IMR-90 (cell line): Measurements from ENCODE around the gene RBMS2. TPM values are rescaled to one million over a fixed set of nuclear protein-coding genes. Genes with fewer than 3 reads are reported as not detected.

Experiments used
- ATAC-seq: fragments of 200-7000 bp; cut with Tn5 transposase; 2 replicates; pipeline ENCODE4 v1.9.1; 2020; ENCODE audit warnings: low read depth, mild to moderate bottlenecking, moderate library complexity
- BruUV-seq: library from RNA; stranded (reverse); fragments of 400-500 nt; replicated peaks from 2 replicates; lab custom pipeline; 2021; lab: Mats Ljungman, UMichigan
- CTCF ChIA-PET: fragments of 300-600 bp; formaldehyde crosslinking; extraction: SDS; loops from one replicate; lab custom pipeline; 2021; ENCODE audit warnings: antibody characterized with exemption; lab: Yijun Ruan, JAX
- POLR2A ChIA-PET: fragments of 300-600 bp; sonication (Branson Sonifier 250); formaldehyde crosslinking; loops from one replicate; lab custom pipeline; 2022; ENCODE audit warnings: antibody characterized with exemption; ENCODE audit not compliant: unreplicated experiment; lab: Charles Lee
- DNase-seq: peaks from one replicate; pipeline ENCODE4 v3.0.0; 2013
- H2AFZ ChIP-seq: replicated peaks from 2 replicates; pipeline ENCODE3; 2013; ENCODE audit warnings: low read length, mild to moderate bottlenecking; ENCODE audit not compliant: poor library complexity
- H2AK5ac ChIP-seq: 2 replicates; pipeline ENCODE4 v1.6.1; 2013; ENCODE audit warnings: low read depth, low read length, inconsistent platforms
- H2AK9ac ChIP-seq: replicated peaks from 2 replicates; pipeline ENCODE3; 2013; ENCODE audit warnings: mild to moderate bottlenecking, low read depth, low read length, moderate library complexity; ENCODE audit not compliant: poor library complexity
- H2BK120ac ChIP-seq: 2 replicates; pipeline ENCODE4 v1.6.1; 2013; ENCODE audit warnings: low read depth, low read length, inconsistent platforms
- H2BK15ac ChIP-seq: 3 replicates; pipeline ENCODE4 v1.6.1; 2013; ENCODE audit warnings: low read depth, low read length, inconsistent platforms
- H2BK20ac ChIP-seq: 2 replicates; pipeline ENCODE4 v1.6.1; 2013; ENCODE audit warnings: low read depth, mild to moderate bottlenecking, inconsistent platforms, low read length, moderate library complexity
- H2BK5ac ChIP-seq: 2 replicates; pipeline ENCODE4 v1.6.1; 2013; ENCODE audit warnings: mild to moderate bottlenecking, low read depth, low read length, inconsistent platforms; ENCODE audit not compliant: poor library complexity, severe bottlenecking
- H3K14ac ChIP-seq: replicated peaks from 2 replicates; pipeline ENCODE4 v1.6.1; 2013; ENCODE audit warnings: low read depth, low read length, inconsistent platforms
- H3K18ac ChIP-seq: 2 replicates; pipeline ENCODE4 v1.6.1; 2013; ENCODE audit warnings: low read depth, low read length, control low read depth
- H3K23ac ChIP-seq: 2 replicates; pipeline ENCODE4 v1.6.1; 2013; ENCODE audit warnings: low read depth, low read length, inconsistent platforms
- H3K27ac ChIP-seq: 2 replicates; pipeline ENCODE4 v1.5.1; 2013; ENCODE audit warnings: mild to moderate bottlenecking, control low read depth, low read length; ENCODE audit not compliant: insufficient read depth
- H3K27me3 ChIP-seq: 2 replicates; pipeline ENCODE4 v1.6.1; 2013; ENCODE audit warnings: low read length; ENCODE audit not compliant: control insufficient read depth, insufficient read depth
- H3K36me3 ChIP-seq: 2 replicates; pipeline ENCODE4 v1.6.1; 2013; ENCODE audit warnings: low read length, mixed read lengths; ENCODE audit not compliant: control insufficient read depth, insufficient read depth
- H3K4ac ChIP-seq: 2 replicates; pipeline ENCODE4 v1.6.1; 2013; ENCODE audit warnings: low read depth, low read length, inconsistent platforms
- H3K4me1 ChIP-seq: 2 replicates; pipeline ENCODE4 v1.6.1; 2013; ENCODE audit warnings: low read length, mixed read lengths; ENCODE audit not compliant: control insufficient read depth, insufficient read depth
- H3K4me2 ChIP-seq: 2 replicates; pipeline ENCODE4 v1.6.1; 2013; ENCODE audit warnings: low read depth, mild to moderate bottlenecking, control low read depth, low read length, moderate library complexity
- H3K4me3 ChIP-seq: 2 replicates; pipeline ENCODE4 v1.5.1; 2013; ENCODE audit warnings: low read depth, mild to moderate bottlenecking, control low read depth, low read length, moderate library complexity; ENCODE audit not compliant: insufficient read depth
- H3K56ac ChIP-seq: 2 replicates; pipeline ENCODE4 v1.6.1; 2013; ENCODE audit warnings: low read length, inconsistent platforms; ENCODE audit not compliant: insufficient read depth; ENCODE audit errors: extremely low read depth
- H3K79me1 ChIP-seq, 2 experiments: 2 replicates each; pipeline ENCODE4 v1.6.1; 2013; ENCODE audit warnings: low read length in 2 of 2, inconsistent platforms in 1 of 2, low read depth in 1 of 2
- H3K9ac ChIP-seq: 2 replicates; pipeline ENCODE4 v1.6.1; 2013; ENCODE audit warnings: low read depth, low read length, control low read depth
- H3K9me1 ChIP-seq: 2 replicates; pipeline ENCODE4 v1.6.1; 2013; ENCODE audit warnings: low read length, inconsistent platforms; ENCODE audit not compliant: insufficient read depth
- H3K9me3 ChIP-seq: 2 replicates; pipeline ENCODE4 v1.6.1; 2013; ENCODE audit warnings: low read length; ENCODE audit not compliant: control insufficient read depth, insufficient read depth
- H4K20me1 ChIP-seq: 2 replicates; pipeline ENCODE4 v1.6.1; 2013; ENCODE audit warnings: low read length, inconsistent platforms; ENCODE audit not compliant: insufficient read depth
- H4K5ac ChIP-seq: 2 replicates; pipeline ENCODE4 v1.6.1; 2013; ENCODE audit warnings: mild to moderate bottlenecking, low read depth, low read length, control low read depth
- H4K8ac ChIP-seq, 2 experiments: 2 replicates each; pipeline ENCODE4 v1.6.1; 2013; ENCODE audit warnings: low read depth in 2 of 2, low read length in 2 of 2, control low read depth in 1 of 2, inconsistent platforms in 1 of 2
- H4K91ac ChIP-seq: 2 replicates; pipeline ENCODE4 v1.6.1; 2013; ENCODE audit warnings: low read depth, low read length, inconsistent platforms; ENCODE audit not compliant: insufficient read depth
- BHLHE40 ChIP-seq: fragments of 150-350 bp; IDR thresholded peaks from 2 replicates; pipeline ENCODE4 v1.6.1; 2016; ENCODE audit warnings: mild to moderate bottlenecking, low read depth, low read length
- CHD1 ChIP-seq: IDR thresholded peaks from 2 replicates; pipeline ENCODE4 v1.6.1; 2012; ENCODE audit warnings: low read depth, low read length, improper control_type of control experiment
- MAFK ChIP-seq: IDR thresholded peaks from 2 replicates; pipeline ENCODE4 v1.6.1; 2012; ENCODE audit warnings: low read depth, low read length, improper control_type of control experiment
- MXI1 ChIP-seq: IDR thresholded peaks from 2 replicates; pipeline ENCODE4 v1.6.1; 2012; ENCODE audit warnings: low read depth, mild to moderate bottlenecking, low read length, moderate library complexity, borderline replicate concordance
- NFE2L2 ChIP-seq: fragments of 150-350 bp; IDR thresholded peaks from 2 replicates; pipeline ENCODE4 v1.6.1; 2016; ENCODE audit warnings: low read depth, mild to moderate bottlenecking, low read length
- WGBS, 2 experiments: methylation state at CpG; one replicate each; pipeline versions ENCODE4 v1.1.5 to v1.1.7; 2013; ENCODE audit warnings: missing lambda C conversion rate in 2 of 2; ENCODE audit not compliant: insufficient read length in 1 of 2; ENCODE audit errors: extremely low coverage in 2 of 2; 5-methylcytosine and 5-hydroxymethylcytosine counted together
- dilution Hi-C: fragments of 300-500 bp; cut with HindIII; formaldehyde crosslinking; loops from one replicate; pipeline ENCODE4 v1.14.3; 2018; ENCODE audit warnings: low sequenced_read_pairs; ENCODE audit not compliant: unreplicated experiment
- in situ Hi-C: fragments of 300-500 bp; cut with MboI; formaldehyde crosslinking; loops from 3 replicates; pipeline ENCODE4 v1.14.3; 2019; ENCODE audit warnings: low sequenced_read_pairs, inconsistent platforms, mixed read lengths
- intact Hi-C: fragments of 100-400 bp; cut with micrococcal nuclease; formaldehyde crosslinking; loops from 2 replicates; pipeline ENCODE4 v1.10.0; 2022
- polyA plus RNA-seq, 3 experiments: library from polyadenylated mRNA; depleted of rRNA; stranded (reverse); fragments of >200 nt; gene quantifications; 2 replicates each; pipeline ENCODE4 v1.2.3, GENCODE V29; 2012; ENCODE audit warnings: low replicate concordance in 1 of 3
- total RNA-seq: library from RNA; depleted of rRNA; stranded (reverse); fragments of >200 nt; gene quantifications from 2 replicates; pipeline ENCODE4 v1.2.3, GENCODE V29; 2012
- TF ChIP-seq, protein P1 (sequence below): conservative IDR thresholded peaks from 2 replicates; pipeline ENCODE4 v1.5.1; 2012; ENCODE audit warnings: mild to moderate bottlenecking, low read depth, low read length, improper control_type of control experiment

Gene RBMS2
- total and polyA plus RNA-seq, 2 of the 4 experiments (the other 2 are of a cell fraction), result 38.0 to 43.6 TPM

DNA sequence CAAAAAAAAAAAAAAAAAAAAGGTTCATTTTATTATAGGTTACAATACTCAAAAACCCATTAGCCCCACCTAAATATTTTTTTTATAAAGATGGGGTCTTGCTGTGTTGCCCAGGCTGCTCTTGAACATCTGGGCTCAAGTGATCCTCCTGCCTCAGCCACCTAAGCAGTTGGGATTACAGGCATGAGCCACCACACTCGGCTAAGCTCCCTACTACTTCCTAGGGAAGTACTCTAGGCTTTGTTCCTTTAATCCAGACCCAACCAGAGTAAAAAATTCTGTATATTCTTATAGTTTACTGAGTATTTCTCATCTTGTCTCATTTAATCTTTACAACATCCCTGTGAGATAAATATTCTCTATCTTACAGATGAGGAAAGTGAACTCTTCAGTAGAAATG lies 50.7 kb downstream of the RBMS2 start:
- DNase-seq (no peak), ATAC-seq (no peak)
- no peak overlapping the region for H2BK15ac ChIP-seq
- ChIA-PET POLR2A (no interaction called here), CTCF (interaction anchor here (2.9 kb wide), 1 partner anchor 64 kb away, joined by 9 read pairs; no protein-coding TSS in a partner anchor)
- H2BK20ac ChIP-seq, result no peak overlapping the region
- H2AFZ ChIP-seq, result no peak overlapping the region
- H3K23ac ChIP-seq, result no peak overlapping the region; the same call in 1 of the 2 replicates
- BruUV-seq, result no TSS peak
- peaks cover 47% of the 10 kb centered on the region for H3K36me3 ChIP-seq
- H4K91ac ChIP-seq, result no peak overlapping the region
- H4K20me1 ChIP-seq, result no peaks in the 10 kb centered on the region
- in situ Hi-C loops, result no loop called here
- H3K4me2 ChIP-seq, result no peak overlapping the region
- peaks cover 19 to 46% of the 10 kb centered on the region in 2 experiments for H3K79me1 ChIP-seq
- dilution Hi-C loops, result no loop called here
- no peak overlapping the region for H2AK9ac ChIP-seq
- WGBS, 2 experiments, result no CpG with 5 or more reads among the region's 1 CpG
- H3K18ac ChIP-seq, result no peak overlapping the region
- TF ChIP-seq MXI1 (no peak), MAFK (no peak), CHD1 (no peak), NFE2L2 (no peak), BHLHE40 (no peak)
- TF ChIP-seq, protein P1, sequence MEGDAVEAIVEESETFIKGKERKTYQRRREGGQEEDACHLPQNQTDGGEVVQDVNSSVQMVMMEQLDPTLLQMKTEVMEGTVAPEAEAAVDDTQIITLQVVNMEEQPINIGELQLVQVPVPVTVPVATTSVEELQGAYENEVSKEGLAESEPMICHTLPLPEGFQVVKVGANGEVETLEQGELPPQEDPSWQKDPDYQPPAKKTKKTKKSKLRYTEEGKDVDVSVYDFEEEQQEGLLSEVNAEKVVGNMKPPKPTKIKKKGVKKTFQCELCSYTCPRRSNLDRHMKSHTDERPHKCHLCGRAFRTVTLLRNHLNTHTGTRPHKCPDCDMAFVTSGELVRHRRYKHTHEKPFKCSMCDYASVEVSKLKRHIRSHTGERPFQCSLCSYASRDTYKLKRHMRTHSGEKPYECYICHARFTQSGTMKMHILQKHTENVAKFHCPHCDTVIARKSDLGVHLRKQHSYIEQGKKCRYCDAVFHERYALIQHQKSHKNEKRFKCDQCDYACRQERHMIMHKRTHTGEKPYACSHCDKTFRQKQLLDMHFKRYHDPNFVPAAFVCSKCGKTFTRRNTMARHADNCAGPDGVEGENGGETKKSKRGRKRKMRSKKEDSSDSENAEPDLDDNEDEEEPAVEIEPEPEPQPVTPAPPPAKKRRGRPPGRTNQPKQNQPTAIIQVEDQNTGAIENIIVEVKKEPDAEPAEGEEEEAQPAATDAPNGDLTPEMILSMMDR, result no peak
- no peaks in the 10 kb centered on the region for H3K9me3 ChIP-seq
- no peak overlapping the region for H3K4ac ChIP-seq
- intact Hi-C loops, result no loop called here
- H3K14ac ChIP-seq, result no peak overlapping the region
- no peak overlapping the region for H4K8ac ChIP-seq
- peaks cover 8% of the 10 kb centered on the region for H3K4me1 ChIP-seq
- H3K56ac ChIP-seq, result no peak overlapping the region
- no peak overlapping the region for H2BK120ac ChIP-seq
- H3K27ac ChIP-seq, result no peak overlapping the region
- H2AK5ac ChIP-seq, result no peak overlapping the region
- H4K5ac ChIP-seq, result no peak overlapping the region
- no peaks in the 10 kb centered on the region for H3K27me3 ChIP-seq
- no peak overlapping the region for H3K9ac ChIP-seq
- H2BK5ac ChIP-seq, result no peak overlapping the region
- no peak overlapping the region for H3K4me3 ChIP-seq
- peaks cover 2% of the 10 kb centered on the region; the same call in 1 of the 2 replicates for H3K9me1 ChIP-seq
